ENCODE measurements around the gene FKRP.
A peak's percentile ranks its signal among the peaks of the same experiment; 100 is the strongest.
"Not testable (repeated sequence)": the region's sequence is repeated elsewhere in the genome, so short reads cannot be mapped to it uniquely, and the experiment has no call there.

FKRP gene

DNA sequence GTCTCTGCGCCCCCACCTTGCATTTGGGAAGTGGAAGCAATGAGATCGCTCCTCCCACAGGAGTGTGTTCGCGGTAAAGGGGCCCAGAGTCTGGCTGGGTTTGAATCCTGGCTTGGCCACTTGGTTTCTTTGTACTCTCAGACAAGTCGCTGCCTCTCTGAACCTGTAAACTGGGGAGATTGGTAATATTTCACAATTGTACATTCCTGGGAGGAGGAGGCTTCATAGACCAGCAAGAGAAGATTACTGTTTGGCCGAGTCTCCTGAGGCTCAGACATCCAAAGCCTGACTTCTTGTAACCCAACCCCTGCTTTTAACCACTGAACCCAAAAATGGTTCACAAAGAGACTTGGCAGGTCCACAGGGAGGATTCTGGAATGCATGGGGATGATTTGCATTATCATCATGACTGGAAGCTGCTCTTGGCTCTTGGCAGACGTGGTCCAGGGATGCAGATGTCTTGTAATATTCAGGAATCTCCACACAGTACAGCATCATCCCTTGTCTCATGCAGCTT lies 14.0 kb downstream of the FKRP start:
- no peak for DNase-seq (ENCODE audit: low spot score)

GRCh38 chr19:46760363-46760762 lies 14.5 kb downstream of the FKRP start:
- no peak for DNase-seq (ENCODE audit: low spot score)

- not testable (repeated sequence) for DNase-seq (ENCODE audit: low spot score)
Observed at GRCh38 chr19:46760897-46761296, 15.0 kb downstream of the FKRP start.

- no peak for DNase-seq (ENCODE audit: low spot score)
Observed at GRCh38 chr19:46761418-46761831, 15.6 kb downstream of the FKRP start.

- no peak for DNase-seq (ENCODE audit: low spot score)
Observed at GRCh38 chr19:46762245-46762890, 16.5 kb downstream of the FKRP start.

- peak; percentile 66 for DNase-seq (ENCODE audit: low spot score)
Observed at GRCh38 chr19:46764817-46765291, 19.0 kb downstream of the FKRP start.

- DNase-seq (ENCODE audit: low spot score), result peak; percentile 42
Observed at GRCh38 chr19:46766569-46767317, 20.9 kb downstream of the FKRP start.

- DNase-seq (ENCODE audit: low spot score), result not testable (repeated sequence)
Observed at GRCh38 chr19:46768746-46769145, 22.9 kb downstream of the FKRP start.

GRCh38 chr19:46772170-46773017 lies 26.5 kb downstream of the FKRP start:
- DNase-seq (ENCODE audit: low spot score), result no peak

GRCh38 chr19:46773018-46773399 lies 27.2 kb downstream of the FKRP start:
- no peak for DNase-seq (ENCODE audit: low spot score)

- no peak for DNase-seq (ENCODE audit: low spot score)
Observed at GRCh38 chr19:46775642-46776258, 29.9 kb downstream of the FKRP start.

GRCh38 chr19:46776927-46777911 lies 31.4 kb downstream of the FKRP start:
- no peak for DNase-seq (ENCODE audit: low spot score)

DNA sequence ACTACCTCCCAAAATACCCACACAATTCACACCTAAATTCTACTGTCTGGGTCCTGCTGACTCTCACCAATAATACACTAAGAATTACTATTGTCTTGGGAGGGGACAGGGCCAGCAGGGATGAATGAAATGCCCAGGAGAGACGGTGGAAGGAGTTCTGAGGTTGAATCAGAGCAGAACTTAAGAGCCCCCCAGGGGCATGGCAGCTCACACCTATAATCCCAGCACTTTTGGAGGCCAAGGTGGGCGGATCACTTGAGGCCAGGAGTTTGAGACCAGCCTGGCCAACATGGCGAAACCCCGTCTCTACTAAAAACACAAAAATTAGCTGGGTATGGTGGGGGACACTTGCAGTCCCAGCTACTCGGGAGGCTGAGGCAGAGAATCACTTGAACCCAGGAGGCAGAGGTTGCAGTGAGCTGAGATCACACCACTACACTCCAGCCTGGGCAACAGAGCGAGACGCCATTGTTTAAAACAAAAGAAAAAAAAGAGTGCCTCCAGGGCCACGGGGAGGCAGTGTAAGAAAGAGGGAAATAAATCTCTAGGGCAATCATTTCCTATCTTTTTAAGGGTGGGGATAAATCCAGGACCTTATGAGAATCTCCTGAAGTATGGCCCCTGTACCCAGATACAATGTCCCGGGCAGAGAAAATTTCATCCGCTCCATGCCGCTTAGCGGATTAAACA lies 32.2 kb downstream of the FKRP start:
- DNase-seq (ENCODE audit: low spot score), result not testable (repeated sequence)

GRCh38 chr19:46782355-46783019 lies 36.6 kb downstream of the FKRP start:
- DNase-seq (ENCODE audit: low spot score), result no peak

DNA sequence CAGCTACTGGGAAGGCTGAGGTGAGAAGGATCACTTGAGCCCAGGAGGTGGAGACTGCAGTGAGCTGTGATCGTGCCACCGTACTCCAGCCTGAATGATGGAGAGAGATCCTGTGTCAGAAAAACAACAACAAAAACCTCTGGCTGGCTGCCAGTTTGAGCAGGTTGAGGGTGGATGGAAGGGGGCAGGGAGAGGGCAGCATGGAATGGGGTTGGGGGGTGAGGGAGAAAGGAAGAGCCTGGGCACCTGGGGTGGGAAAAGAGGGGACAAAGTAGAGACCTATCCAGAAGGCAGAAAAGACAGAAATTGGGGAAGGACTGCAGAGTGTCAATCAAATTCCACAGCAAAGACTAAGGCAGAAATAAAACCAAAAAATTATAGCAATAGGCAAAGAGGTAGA lies 37.8 kb downstream of the FKRP start:
- no peak for DNase-seq (ENCODE audit: low spot score)

DNA sequence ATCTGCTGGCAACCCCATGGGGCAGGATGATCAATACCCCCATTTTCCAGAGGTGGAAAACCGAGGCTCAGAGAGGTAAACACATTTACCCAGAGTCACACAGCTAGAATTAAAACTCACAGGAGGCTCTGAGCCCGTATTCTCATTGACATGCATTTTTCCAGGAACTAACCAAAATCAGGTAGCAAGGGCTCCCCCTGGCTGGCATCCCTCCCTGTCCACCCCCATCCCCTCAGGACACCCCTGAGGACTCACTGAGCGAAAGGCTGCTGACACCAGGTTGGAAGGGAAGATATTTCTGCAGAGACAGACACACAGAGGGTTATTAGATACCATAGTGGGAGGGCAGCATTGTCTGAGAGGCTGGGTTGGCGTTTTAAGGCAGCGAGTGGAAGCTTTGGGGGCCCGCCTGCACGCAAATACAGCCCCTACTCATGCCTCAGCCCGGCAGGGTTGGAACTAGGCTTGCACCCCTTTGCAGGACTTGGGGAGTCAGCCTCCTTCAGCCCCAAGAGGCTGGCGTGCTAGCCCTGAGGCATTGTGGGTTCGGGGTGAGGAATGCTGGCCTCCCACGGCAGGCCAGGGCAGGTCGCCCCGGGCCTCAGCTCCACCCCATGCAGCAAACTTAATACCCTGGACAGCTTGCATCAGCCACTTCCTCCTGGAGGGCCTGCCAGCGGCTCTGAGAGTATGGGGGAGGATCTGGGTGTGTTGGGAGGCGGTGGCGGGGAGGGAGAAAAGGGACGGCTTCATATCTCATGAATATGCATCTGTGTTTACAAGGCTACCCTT lies 38.6 kb downstream of the FKRP start:
- DNase-seq (ENCODE audit: low spot score), result peak; percentile 92

GRCh38 chr19:46785054-46785979 lies 39.5 kb downstream of the FKRP start:
- DNase-seq (ENCODE audit: low spot score), result no peak

DNA sequence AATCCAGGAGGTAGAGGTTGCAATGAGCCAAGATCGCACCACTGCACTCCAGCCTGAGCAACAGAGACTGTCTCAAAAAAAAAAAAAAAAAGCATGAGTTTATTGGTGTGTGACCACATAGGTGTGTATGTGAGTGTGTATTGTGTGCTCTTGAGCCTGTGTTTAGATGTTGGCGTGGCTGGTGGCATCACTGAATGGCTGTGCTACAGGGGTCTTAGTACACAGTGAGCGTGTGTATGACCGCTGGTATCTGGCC lies 40.1 kb downstream of the FKRP start:
- DNase-seq (ENCODE audit: low spot score), result no peak
